GM12878 (cell line): ENCODE results near the gene REM1. TPM values are rescaled to one million over a fixed set of nuclear protein-coding genes. Genes with fewer than 3 reads are reported as not detected.
A peak's percentile ranks its signal among the peaks of the same experiment; 100 is the strongest.

Source experiments
- ATAC-seq: fragments of 200-7000 bp; cut with Tn5 transposase; 3 replicates; pipeline ENCODE4 v1.9.1; 2020; ENCODE audit warnings: mild to moderate bottlenecking, moderate library complexity
- BruUV-seq: library from RNA; stranded (reverse); fragments of 400-500 nt; replicated peaks from 2 replicates; lab custom pipeline; 2021; lab: Mats Ljungman, UMichigan
- CTCF ChIA-PET: fragments of 300-600 bp; sonication (Branson Sonifier 250); formaldehyde crosslinking; extraction: SDS; loops from one replicate; lab custom pipeline; 2021; ENCODE audit warnings: inconsistent platforms; lab: Yijun Ruan, JAX
- POLR2A ChIA-PET: fragments of 350-600 bp; formaldehyde crosslinking; extraction: SDS; loops from one replicate; lab custom pipeline; 2021; ENCODE audit warnings: inconsistent platforms; lab: Charles Lee
- RAD21 ChIA-PET: fragments of 300-600 bp; sonication (Branson Sonifier 250); formaldehyde crosslinking; loops from one replicate; lab custom pipeline; 2023; ENCODE audit warnings: antibody characterized with exemption; ENCODE audit not compliant: unreplicated experiment; lab: Charles Lee
- SMC1A ChIA-PET: fragments of 300-600 bp; sonication (Branson Sonifier 250); formaldehyde crosslinking; loops from one replicate; lab custom pipeline; 2023; ENCODE audit not compliant: unreplicated experiment, uncharacterized antibody; lab: Charles Lee
- DNase-seq: peaks from one replicate; pipeline ENCODE4 v3.0.0-alpha.2; 2011; ENCODE audit warnings: low read depth, low spot score
- FAIRE-seq: peaks from 3 replicates; lab custom pipeline; 2011; peaks lifted over from hg19 to GRCh38; lab: Jason Lieb, UNC
- H2AFZ ChIP-seq: 2 replicates; pipeline ENCODE4 v1.6.0; 2011; ENCODE audit warnings: low read depth, low read length, control low read depth; ENCODE audit not compliant: control insufficient read depth
- H3K27ac ChIP-seq: 2 replicates; pipeline ENCODE4 v1.5.1; 2011; ENCODE audit warnings: control low read depth; ENCODE audit not compliant: control insufficient read depth, insufficient read depth
- H3K27me3 ChIP-seq, 2 experiments: replicated peaks in 1 of 2; 2 replicates each; pipeline versions ENCODE4 v1.6.0 to v1.6.1; 2011; ENCODE audit warnings: low read length in 1 of 2; ENCODE audit not compliant: control insufficient read depth in 2 of 2, insufficient read depth in 2 of 2
- H3K36me3 ChIP-seq, 2 experiments: 2 replicates each; pipeline ENCODE4 v1.5.1; 2011; ENCODE audit warnings: low read length in 1 of 2; ENCODE audit not compliant: control insufficient read depth in 2 of 2, insufficient read depth in 2 of 2
- H3K4me1 ChIP-seq: 2 replicates; pipeline ENCODE4 v1.6.1; 2011; ENCODE audit warnings: mild to moderate bottlenecking, low read length, moderate library complexity, mixed read lengths; ENCODE audit not compliant: control insufficient read depth, insufficient read depth
- H3K4me2 ChIP-seq: 2 replicates; pipeline ENCODE4 v1.6.0; 2011; ENCODE audit warnings: control low read depth; ENCODE audit not compliant: control insufficient read depth, insufficient read depth
- H3K4me3 ChIP-seq: fragments of 200-600 bp; sonication (generic); 2 replicates; pipeline ENCODE4 v1.5.1; 2016
- H3K79me2 ChIP-seq: 2 replicates; pipeline ENCODE4 v1.6.0; 2011; ENCODE audit warnings: low read length; ENCODE audit not compliant: control insufficient read depth, insufficient read depth
- H3K9ac ChIP-seq: 2 replicates; pipeline ENCODE4 v1.8.0; 2011; ENCODE audit warnings: low read length, control low read depth, mixed read lengths; ENCODE audit not compliant: control insufficient read depth, insufficient read depth
- H3K9me3 ChIP-seq: replicated peaks from 3 replicates; pipeline ENCODE4 v1.5.1; 2011; ENCODE audit warnings: mild to moderate bottlenecking, low read length; ENCODE audit not compliant: control insufficient read depth, insufficient read depth
- H4K20me1 ChIP-seq: 2 replicates; pipeline ENCODE4 v1.6.0; 2011; ENCODE audit not compliant: control insufficient read depth, insufficient read depth
- NR2C2 ChIP-seq: IDR thresholded peaks from 2 replicates; pipeline ENCODE4 v1.6.1; 2011; ENCODE audit warnings: borderline replicate concordance, low read depth; ENCODE audit not compliant: control insufficient read depth, insufficient read length
- SKIL ChIP-seq: fragments of 450-650 bp; IDR thresholded peaks from 2 replicates; pipeline ENCODE4 v1.6.1; 2017; ENCODE audit warnings: mild to moderate bottlenecking, low read depth, inconsistent platforms; ENCODE audit not compliant: poor library complexity, severe bottlenecking
- SRF ChIP-seq, 2 experiments: IDR thresholded peaks; 2 replicates each; pipeline ENCODE4 v1.6.1; 2011; ENCODE audit warnings: low read depth in 2 of 2, low read length in 2 of 2, mild to moderate bottlenecking in 1 of 2, moderate library complexity in 1 of 2
- YY1 ChIP-seq: IDR thresholded peaks from 2 replicates; pipeline ENCODE4 v1.6.1; 2011; ENCODE audit warnings: low read depth, mild to moderate bottlenecking, low read length
- WGBS: methylation state at CpG from one replicate; pipeline ENCODE4 v1.1.6; 2016; ENCODE audit warnings: low lambda C conversion rate; ENCODE audit not compliant: insufficient replicate concordance, insufficient coverage; ENCODE audit errors: missing lambda C conversion rate; 5-methylcytosine and 5-hydroxymethylcytosine counted together
- in situ Hi-C: fragments of 300-500 bp; cut with MboI; formaldehyde crosslinking; loops from 9 replicates; pipeline ENCODE4 v1.14.3; 2018; ENCODE audit warnings: mixed read lengths
- intact Hi-C: fragments of 100-400 bp; cut with micrococcal nuclease; formaldehyde crosslinking; loops from one replicate; pipeline ENCODE4 v1.14.2; 2022; ENCODE audit not compliant: unreplicated experiment
- polyA plus RNA-seq, 11 experiments: library from polyadenylated mRNA; depleted of rRNA in 4 of 11; unstranded in 6 of 11; stranded (reverse) in 5 of 11; fragments of >200 nt; fragmentation: Nextera tagmentation in 4 of 11; fragmentation: Illumina TruSeq in 1 of 11; extraction: Ambion mirVana in 4 of 11; extraction: Trizol in 1 of 11; gene quantifications; 1 replicate in 1 of 11; 2 replicates in 10 of 11; pipeline versions ENCODE4 v1.2.1 to v1.2.3, GENCODE V29; 2011 to 2016; ENCODE audit warnings: inconsistent platforms in 2 of 11, missing spikeins in 2 of 11, low read depth in 1 of 11
- total RNA-seq, 4 experiments: library from RNA; depleted of rRNA in 3 of 4; stranded (reverse); fragments of >200 nt in 3 of 4; fragmentation: Illumina TruSeq in 1 of 4; extraction: Trizol in 1 of 4; gene quantifications; 2 replicates each; pipeline versions ENCODE4 v1.2.1 to v1.2.3, GENCODE V29; 2013 to 2021

REM1 gene
- total and polyA plus RNA-seq, 10 of the 15 experiments (the other 5 are each of a cell fraction or from before 2014, with no cell fraction given): not detected

- intact Hi-C loops: loop anchor here (2.0 to 5.0 kb wide), 2 partner anchors 97 to 207 kb away; partner anchors contain the start of gene BCL2L1
- FAIRE-seq: peak; percentile 83
These were observed 40.7 kb downstream of the REM1 start for GRCh38 chr20:31515775-31516107.

More at GRCh38 chr20:31515775-31516107, 40.7 kb downstream of the REM1 start:
- in situ Hi-C loops: no loop called here
- Histone ChIP-seq H3K27ac (peak overlapping the region; percentile 85), H2AFZ (no peak overlapping the region), H3K4me2 (peak overlapping the region; percentile 85), H4K20me1 (no peaks in the 10 kb centered on the region), H3K9me3 (no peaks in the 10 kb centered on the region), H3K4me1 (peaks cover 10% of the 10 kb centered on the region), H3K79me2 (peaks cover 50% of the 10 kb centered on the region), H3K4me3 (peak overlapping the region; percentile 90), H3K27me3 (no peaks in the 10 kb centered on the region), H3K36me3 (0 out of 4 replicates have a peak, but pooled peaks cover 0 to 2% of the 10 kb centered on the region in 2 experiments), H3K9ac (peak overlapping the region; percentile 92)
- WGBS: 31% methylated on average over 3 of the region's 3 CpGs
- ChIA-PET RAD21 (interaction anchor here (1.1 kb wide), 1 partner anchor 97 kb away, joined by 3 read pairs; no protein-coding TSS in a partner anchor), SMC1A (interaction anchor here (1.1 to 1.2 kb wide), 2 partner anchors 13 to 97 kb away, joined by 3 to 7 read pairs; no protein-coding TSS in a partner anchor), CTCF (interaction anchor here (0.7 to 1.1 kb wide), 5 partner anchors 20 to 97 kb away, joined by 3 read pairs; no protein-coding TSS in a partner anchor), POLR2A (interaction anchor here (1.0 kb wide), 1 partner anchor 32 kb away, joined by 3 read pairs; a partner anchor contains a TSS)
- TF ChIP-seq NR2C2: no peak
- TF ChIP-seq SRF (IDR thresholded peaks at IDR 0.05; ENCODE audit: low read depth in 2 of 2, low read length in 2 of 2): peak; percentile 21 to 28; a peak in 1 of 4 replicates
- TF ChIP-seq YY1: peak; percentile 26; the same call in 1 of the 2 replicates
- no peak for TF ChIP-seq SKIL
- ATAC-seq (peak; percentile 40), DNase-seq (no peak)
- BruUV-seq: no TSS peak
